Measurements from ENCODE around the gene CTNND2.
"Not testable (repeated sequence)": the region's sequence is repeated elsewhere in the genome, so short reads cannot be mapped to it uniquely, and the experiment has no call there.

The CTNND2 gene

DNA sequence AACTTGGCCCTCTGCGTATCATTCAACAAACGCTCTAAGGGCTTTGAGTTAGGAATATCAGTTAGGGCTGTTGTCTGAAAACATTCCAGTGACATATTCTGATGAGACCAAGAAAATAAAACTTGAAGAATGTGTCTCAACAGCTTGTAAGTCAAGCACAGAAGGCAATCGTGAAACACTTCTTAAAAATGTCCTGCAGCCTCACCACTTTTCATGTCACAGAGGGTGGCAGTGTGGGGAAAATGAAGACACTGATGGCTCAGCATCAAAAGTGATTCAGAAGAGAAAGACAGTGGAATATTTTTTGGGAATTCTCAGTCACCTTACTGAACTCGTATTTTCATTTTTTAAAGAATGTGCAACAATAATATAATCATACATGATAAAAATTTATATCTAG, 247.3 kb downstream of the CTNND2 start:
- no peak for DNase-seq

DNA sequence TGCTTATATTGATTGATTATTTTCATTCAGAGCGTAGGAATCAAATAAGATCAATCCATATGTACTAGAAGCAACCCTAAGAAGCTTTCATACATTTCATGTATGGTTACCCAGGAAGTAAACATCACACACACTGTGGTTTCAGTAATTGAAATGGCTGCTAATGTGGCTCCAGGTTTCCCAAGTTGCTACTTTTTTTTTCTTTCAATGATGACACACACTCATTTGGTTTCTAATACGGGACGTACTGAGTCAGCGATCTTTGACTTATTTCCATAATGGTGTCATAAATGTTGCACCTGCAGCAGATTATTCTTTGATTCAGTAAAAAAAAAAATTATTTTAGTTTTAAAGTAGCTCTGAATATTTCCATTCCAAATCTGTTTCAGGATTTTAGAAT, 248.6 kb downstream of the CTNND2 start:
- DNase-seq = no peak

DNA sequence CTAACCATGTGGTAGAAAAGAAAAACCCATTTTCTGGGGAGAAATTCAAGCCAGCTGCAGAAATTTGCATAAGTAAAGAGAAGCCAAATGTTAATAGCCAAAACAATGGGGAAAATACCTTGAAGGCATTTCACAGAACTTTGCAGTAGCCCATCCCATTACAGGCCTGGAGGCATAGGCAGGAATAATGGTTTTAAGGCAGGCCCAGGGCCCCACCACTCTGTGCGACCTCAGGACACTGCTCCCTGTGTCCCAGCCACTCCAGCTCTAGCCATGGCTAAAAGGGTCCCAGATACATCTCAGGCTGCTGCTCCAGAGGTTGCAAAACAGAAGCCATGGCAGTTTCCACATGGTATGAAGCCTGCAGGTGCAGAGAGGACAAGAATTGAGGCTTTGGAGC, 253.3 kb downstream of the CTNND2 start:
- DNase-seq = no peak

DNA sequence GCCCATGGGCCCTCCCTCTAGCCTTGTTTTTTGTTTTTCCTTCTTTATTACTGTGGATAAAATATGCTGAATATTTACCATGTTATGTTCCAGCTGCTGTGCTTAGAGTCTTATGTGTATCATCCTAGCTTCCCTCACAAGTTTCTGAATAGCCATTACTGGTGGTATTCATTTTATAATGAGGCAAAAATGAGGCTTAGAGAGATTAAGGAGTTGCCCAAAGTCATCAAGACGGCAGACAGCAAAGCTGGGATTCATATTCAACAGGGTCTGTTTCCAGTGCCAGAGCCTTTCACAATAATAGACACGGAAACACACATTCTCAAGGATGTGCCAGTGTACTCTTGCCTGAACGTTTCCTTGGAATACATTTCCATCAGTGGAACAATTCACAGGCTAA, 258.1 kb downstream of the CTNND2 start:
- no peak for DNase-seq

DNA sequence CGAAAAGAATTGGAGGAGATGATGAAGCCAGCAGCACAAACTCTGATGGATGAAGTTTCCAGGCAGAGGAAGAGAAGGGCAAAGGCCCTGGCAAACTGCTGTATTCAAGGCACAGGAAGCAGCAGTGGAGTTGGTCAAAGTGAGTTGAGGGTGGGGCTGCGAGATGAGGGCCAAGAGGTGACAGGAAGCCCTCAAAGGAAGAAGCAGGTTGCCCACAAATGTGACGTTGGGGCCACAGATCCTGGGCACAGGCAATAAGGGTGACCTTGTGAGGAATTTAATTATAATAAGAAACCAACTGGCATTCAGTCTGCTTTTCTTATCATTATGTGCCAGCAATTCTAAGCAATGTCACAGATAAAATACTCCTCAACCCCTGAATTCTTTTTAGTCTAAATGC, 261.8 kb downstream of the CTNND2 start:
- DNase-seq = no peak

DNA sequence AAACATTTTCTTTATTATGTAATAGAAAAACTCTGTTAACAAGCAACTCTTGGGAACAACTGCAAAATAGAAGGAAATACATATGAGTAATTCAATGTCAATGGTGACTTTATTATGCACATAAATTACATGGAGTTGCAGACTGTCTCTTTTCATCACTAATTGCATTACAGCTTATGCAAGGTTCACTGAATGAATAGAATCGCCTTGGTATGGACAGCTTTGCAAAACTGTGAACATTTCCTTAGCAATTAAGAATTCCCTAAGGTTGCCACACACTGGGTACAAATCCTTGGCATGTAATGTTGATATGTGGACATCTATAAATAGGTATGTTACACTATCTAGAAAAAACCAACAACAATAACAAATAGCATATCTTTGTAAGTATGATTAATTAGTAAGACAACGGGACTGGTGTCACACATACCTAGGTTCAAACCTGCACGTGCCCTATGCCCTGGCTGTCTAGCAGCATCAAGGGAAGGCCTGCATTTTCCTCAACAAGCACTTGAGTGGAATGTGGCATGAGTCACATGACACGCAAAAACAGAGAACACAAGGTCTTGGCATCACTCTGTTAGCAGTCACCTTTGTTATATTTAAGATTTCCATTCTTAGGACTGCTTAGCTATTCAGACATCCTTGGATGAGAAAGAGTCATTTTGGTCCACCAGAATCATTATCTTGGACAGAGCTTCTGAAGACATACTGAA, 263.9 kb downstream of the CTNND2 start:
- no peak for DNase-seq

DNA sequence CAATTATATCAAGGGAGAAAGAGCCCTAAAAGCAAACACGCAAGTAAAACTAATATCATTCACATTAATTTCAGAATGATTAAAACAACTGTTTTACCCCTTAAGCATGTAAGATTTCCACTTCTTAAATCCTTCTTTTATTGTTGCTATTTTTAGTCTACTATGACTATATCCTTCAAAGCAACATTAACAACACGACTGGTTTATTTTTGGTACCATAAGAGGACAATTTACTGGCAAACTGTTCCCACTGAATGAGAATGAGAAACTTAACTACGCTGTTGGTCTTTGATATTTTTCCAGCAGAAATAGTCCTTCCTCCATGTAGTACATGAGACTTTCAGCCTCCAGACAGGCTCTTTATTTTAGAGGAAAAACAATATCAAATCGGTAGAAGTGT, 281.5 kb downstream of the CTNND2 start:
- no peak for DNase-seq

DNA sequence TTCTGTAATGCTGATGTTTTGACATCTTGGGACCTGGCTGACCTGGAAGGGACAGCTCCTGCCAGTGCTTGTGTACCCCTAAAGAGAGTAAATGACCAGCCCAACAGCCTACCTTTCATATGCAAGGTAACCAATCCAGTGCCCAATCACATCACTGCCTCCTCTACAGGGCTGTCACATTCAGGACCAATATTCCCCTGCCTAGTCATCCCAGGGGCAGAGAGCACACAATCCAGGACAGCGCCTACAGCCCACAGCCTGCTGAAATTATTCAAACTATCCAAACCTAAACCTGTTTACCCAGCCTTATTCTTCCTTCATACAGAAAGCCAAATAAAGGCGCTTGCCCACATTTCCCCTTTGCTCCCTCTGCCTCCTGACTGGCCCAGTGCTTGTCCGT, 284.1 kb downstream of the CTNND2 start:
- DNase-seq = no peak

DNA sequence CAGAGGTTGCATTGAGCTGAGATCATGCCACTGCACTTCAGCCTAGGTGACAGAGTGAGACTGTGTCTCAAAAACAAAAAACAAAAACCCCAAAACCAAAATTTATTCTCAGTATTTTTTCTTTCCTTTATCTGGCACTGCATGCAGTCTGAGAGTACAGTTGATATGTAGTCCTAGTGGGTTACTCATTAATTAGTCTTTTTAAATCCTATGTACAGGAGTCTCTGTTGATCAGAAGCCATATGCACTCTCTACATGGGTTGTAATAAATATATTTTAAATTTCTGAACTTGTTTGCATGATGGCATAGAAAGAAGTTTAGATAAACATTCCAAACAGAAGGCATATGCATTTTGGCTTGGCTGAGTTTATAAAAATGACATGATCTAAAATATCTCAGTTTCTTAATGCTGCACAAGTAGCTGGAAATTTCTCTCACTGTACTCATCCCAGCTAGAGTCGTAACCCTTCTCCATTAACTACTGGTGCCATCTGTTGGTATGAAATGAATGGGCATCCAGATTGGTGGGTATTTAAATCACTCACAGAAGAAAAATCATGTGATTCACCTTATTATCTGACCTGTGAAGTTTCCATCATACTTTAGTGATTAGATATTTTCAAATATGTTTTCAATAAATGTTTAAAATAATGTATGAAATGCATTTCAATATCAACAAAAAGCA, 284.8 kb downstream of the CTNND2 start:
- no peak for DNase-seq

DNA sequence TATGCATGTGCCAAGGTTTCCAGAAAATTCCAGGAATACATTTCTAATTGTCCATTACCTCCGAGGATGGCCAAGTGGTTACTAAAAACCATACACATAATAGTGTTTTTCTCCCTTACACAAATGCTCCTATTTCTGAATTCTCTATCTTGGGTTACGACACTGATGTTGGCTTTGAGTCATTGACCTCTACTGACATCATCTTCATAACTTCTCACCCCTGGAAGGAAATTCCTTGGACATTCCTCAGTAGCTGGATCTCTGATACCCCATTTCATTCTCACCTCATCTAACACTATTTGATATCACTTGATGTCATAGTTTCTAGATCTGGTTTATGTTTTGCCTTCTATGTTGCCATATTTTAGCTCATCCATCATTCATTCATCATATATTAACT, 287.2 kb downstream of the CTNND2 start:
- DNase-seq = no peak

DNA sequence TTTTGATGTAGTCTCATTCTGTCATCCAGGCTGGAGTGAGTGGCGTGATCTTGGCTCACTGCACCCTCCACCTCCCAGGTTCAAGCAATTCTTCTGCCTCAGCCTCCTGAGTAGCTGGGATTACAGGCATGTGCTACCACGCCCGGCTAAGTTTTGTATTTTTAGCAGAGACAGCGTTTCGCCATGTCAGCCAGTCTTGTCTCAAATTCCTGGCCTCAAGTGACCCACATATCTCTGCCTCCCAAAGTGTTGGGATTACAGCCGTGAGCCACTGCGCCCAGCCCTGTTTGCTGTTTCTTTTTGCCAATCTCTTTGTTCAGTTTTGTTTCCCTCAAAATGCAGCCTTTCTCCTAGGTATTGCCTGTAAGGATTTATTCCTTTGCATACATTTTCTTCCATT, 287.6 kb downstream of the CTNND2 start:
- DNase-seq = not testable (repeated sequence)

DNA sequence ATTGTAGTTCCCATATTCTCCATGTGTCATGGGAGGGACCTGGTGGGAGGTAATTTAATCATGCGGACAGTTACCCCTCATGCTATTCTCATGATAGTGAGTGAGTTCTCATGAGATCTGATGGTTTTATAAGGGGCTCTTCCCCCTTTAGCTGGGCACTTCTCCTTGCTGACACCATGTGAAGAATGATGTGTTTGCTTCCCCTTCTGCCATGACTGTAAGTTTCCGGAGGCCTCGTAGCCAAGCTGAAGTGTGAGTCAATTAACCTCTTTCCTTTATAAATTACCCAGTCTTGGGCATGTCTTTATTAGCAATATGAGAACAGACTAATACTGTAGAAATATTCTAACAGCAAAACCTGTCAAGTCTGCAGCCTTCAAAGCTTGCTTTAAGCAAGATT, 293.2 kb downstream of the CTNND2 start:
- DNase-seq = no peak

DNA sequence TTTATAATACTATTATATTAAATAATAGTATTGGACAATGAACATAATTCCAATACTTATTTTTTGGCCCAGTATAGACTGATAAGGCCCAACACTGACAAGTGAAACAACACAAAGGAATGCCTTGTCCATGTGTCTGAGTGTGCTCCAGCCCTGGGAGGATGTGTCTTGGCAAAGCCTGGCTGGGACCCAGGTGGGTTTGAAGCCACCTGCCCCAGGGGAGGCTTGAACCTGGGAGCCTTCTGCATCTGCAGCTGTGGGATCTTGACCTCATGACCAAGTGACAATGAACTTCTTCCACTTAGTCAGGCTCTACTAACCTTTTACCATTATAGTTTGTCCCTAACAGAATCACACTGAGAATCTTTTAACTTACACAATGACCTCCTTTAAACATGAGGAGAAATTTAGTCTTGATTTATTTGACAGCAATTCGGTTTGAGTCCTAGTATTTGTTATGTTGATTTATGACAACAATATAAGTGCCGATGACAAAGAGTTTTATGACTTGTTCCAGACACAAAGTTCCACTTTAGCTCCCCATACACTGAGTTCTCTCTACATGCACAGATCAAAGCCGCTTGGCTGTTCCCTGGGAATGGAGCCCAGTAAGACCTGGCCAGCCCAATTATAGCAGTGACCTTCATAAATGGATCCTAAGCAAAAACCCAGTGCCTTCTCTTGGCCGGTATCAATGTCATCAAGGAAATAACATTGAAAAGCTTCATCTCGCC, 294.5 kb downstream of the CTNND2 start:
- DNase-seq = no peak

DNA sequence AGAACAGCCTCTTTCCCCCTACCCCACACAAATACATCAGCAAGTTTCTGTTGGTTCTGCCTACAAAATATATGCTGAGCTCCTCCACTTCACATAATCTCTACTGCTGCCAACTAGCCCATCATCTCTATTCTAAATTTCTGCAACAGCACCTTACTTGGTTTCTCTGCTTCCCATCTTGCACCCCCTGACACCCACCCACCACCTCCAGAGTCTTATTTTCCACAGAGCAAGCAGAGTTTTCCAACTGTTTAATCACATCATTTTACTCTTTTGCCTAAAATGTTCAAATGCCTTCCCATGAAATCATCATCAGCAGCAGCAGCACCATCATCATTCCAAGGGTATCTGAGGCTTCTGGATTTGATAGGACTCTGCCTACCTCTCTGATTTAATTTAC, 295.7 kb downstream of the CTNND2 start:
- DNase-seq = no peak

DNA sequence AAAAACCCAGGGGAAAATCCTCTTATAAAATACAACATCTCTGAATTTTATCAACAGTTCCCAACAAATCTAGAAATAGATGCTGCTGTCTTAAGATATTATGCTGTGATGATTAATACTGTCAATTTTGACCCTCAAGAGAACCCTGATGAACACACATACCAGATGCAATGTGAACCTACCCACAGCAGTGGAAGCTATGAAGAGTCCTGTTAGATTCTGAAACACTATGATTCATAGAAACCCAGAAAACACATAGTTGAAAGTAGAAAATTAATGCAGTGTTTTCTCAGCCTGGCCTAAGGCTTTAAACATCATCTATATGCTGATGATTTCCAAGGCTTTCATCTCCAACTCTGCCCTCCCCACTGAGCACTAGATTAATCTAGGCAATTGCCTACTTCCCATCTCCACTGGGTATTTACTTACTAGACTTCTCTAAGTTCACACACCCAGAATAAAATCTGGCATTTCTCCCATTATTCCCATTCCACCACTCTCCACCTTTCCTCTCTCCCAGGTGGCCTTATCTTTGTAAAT, 296.2 kb downstream of the CTNND2 start:
- no peak for DNase-seq

DNA sequence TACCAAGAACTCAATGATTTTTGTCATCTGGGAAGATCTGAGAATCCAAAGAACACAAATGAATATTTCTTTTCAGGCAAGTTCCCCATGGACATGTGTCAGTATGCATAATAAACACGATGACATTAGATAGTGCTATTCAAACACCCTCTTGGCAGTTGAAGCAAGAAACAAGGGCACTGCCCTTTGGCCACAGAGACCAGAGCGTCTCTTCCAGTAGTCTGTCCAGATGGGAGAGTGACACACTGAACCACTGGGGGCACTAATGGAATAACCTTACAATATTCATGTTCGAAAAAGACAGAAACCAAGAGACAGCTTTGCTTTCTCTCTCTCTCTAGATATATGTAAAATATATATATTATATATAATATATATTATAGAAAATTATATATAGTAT, 301.9 kb downstream of the CTNND2 start:
- DNase-seq = no peak

DNA sequence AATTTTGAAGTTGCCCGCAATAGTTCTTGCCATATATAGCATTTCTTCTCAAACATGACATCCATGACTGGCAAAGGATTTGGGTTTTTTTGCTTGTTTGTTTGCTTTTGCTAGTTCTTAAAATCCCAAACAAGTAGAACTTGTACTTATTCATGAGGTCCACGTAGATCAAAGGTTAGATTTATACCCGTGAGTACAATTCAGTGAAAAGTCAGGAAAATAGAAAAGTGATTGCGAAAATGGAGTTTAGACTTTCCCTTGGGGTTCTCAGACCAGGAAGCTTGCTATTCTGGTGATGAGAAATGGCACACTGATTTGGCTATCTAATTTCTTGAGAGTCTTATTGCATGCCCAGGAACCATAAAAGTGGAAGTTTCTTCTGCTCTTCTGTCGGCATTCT, 304.7 kb downstream of the CTNND2 start:
- DNase-seq = no peak

DNA sequence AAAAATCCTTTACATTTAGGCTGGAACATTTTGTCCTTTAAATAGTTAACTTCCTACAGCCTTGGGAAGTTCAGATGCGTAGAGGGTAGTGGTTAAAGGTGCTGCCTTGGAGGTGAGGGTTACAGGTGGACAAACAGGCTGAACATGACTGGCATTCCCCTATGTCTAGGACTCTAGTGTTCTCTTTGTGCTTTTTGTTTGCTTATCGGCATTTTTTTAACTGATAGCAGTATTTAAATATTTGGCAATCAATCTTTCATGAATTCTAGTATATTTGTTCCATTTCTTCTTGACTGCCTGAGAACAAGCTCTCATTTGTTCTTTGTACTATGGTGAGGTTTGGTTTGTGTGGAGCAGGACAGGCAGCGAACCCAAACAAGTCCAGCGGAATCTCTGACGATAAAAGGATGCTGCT, 307.6 kb downstream of the CTNND2 start:
- DNase-seq = no peak

DNA sequence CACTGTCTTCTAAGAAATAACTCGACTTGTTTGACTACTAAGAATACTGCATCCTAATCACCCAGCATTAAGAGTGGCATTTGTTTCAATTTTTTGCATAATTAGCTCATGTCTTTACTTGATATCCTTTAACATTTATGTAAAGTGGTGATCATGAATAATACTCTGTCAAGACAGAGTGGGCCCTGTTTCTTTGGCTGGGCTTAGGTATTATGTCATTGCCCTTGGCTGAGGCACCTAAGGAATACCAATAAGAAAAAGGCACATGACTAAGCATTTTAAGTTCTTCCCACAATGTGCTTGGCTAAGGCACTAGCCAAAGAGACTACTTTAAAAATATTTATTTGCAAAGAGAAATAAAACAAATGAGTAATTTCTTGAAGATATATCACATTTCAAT, 308.1 kb downstream of the CTNND2 start:
- no peak for DNase-seq

DNA sequence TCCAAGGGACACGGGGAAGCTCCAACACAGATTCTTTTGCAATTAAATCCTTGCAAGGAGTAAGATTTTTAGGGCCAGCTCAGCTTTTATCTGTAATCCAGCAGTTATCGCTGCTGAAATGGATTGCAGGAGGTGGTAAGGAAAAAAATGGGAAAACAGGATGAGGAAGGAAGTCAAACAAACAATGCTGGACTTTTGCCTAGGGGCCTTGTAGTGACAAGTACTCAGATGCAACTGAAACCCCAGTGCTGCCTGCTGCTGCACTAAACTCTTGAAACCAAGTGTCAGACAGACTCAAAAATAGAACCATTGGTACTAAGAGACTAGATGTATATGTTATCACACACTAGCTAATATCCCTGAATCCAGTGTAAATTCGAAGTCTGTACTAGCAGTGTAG, 309.2 kb downstream of the CTNND2 start:
- DNase-seq = no peak

DNA sequence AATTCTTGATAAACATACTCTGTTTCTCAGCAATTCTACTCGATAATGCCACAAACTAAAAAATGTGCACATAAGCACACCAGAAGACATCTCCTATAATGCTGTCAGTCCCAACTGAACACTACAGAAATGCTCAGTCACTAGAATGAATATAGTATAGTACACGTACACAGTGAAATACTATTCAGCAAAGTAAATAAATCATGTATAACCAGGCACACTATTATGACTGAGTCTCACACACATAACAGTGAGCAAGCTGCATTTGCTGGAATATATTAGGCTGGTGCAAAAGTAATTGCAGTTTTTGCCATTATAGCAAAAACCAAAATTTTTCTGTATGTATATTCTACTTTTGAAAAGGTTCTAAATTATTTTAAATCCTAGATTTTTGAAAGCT, 310.2 kb downstream of the CTNND2 start:
- DNase-seq = no peak

DNA sequence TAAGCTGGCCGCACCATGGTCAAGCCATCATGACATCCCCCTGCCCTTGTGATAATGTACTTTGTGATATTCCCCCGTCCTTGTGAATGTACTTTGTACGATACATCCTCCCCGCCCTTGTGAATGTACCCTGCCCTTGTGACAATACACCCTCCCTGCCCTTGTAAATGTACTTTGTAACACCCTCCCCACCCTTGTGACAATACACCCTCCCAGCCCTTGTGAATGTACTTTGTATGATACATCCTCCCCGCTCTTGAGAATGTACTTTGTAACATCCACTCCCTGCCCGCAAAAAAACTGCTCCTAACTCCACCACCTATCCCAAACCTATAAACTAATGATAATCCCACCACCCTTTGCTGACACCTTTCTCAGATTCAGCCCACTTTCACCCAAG, 313.8 kb downstream of the CTNND2 start:
- no peak for DNase-seq

DNA sequence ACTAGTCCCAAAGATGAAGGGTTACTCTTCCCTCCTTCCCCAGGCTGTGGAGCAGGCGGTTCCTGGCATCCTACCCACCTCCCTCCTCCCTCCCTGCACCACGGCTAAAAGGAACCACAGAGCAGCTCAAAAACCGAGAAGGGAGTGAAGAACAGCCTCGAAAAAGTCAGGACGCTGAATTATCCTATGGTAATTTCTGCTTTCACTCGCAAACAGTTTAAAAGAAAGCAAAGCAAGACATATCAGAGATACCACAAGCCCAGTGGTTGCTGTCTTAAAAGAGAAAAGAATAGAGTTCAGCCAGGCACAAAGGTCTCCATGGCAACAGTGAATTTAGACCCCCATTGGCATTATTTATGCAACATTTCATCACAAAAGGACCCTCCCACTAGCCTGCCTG, 315.4 kb downstream of the CTNND2 start:
- no peak for DNase-seq

DNA sequence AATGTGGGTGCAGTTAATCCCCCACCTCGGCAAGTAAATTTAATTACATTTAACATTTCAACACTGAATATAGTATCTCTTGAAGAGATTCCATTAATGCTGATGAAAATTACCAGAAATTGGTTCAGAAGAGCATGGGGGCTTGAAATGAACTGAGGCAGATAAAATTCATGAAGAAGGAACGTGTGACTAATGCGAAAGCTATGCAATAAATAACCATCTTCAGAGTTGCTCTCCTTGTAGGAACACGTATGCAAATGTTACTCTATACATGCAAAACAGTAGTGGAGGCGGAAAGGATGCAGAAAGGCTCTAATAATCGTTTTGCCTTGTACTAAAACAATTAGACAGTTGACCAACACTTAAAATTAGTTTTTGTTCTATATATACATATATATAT, 320.2 kb downstream of the CTNND2 start:
- no peak for DNase-seq
